ENCODE measurements around the gene NUDT21.

Gene NUDT21

GRCh38 chr16:56462064-56462796 lies 11.1 kb upstream of the NUDT21 start:
- no peak for DNase-seq (ENCODE audit: low spot score)
- no peak overlapping the region for H3K4me3 ChIP-seq
- no peak for TF ChIP-seq CTCF (IDR thresholded peaks at IDR 0.05)
- no peak overlapping the region for H3K27ac ChIP-seq

GRCh38 chr16:56460101-56460500 lies 9.0 kb upstream of the NUDT21 start:
- no peak for DNase-seq (ENCODE audit: low spot score)
- H3K27ac ChIP-seq = no peak overlapping the region
- no peak for TF ChIP-seq CTCF (IDR thresholded peaks at IDR 0.05)
- H3K4me3 ChIP-seq = no peak overlapping the region

- DNase-seq (ENCODE audit: low spot score) = no peak
- H3K27ac ChIP-seq = no peak overlapping the region
- no peak overlapping the region for H3K4me3 ChIP-seq
- TF ChIP-seq CTCF (IDR thresholded peaks at IDR 0.05) = no peak
Observed at GRCh38 chr16:56457927-56458470, 6.9 kb upstream of the NUDT21 start.

GRCh38 chr16:56451753-56452689 lies 889 bp upstream of the NUDT21 start:
- Histone ChIP-seq H3K4me3 (peak overlapping the region; percentile 98), H3K27ac (peak overlapping the region; percentile 88 to 91)
- no peak for TF ChIP-seq CTCF (IDR thresholded peaks at IDR 0.05)
- DNase-seq (ENCODE audit: low spot score) = peak; percentile 80

GRCh38 chr16:56450275-56450985 lies 702 bp downstream of the NUDT21 start:
- no peak for DNase-seq (ENCODE audit: low spot score)
- peak overlapping the region; percentile 98 for H3K4me3 ChIP-seq
- TF ChIP-seq CTCF (IDR thresholded peaks at IDR 0.05) = no peak
- H3K27ac ChIP-seq = peak overlapping the region; percentile 88 to 91

GRCh38 chr16:56448005-56448404 lies 3.1 kb downstream of the NUDT21 start:
- no peak for TF ChIP-seq CTCF (IDR thresholded peaks at IDR 0.05)
- DNase-seq (ENCODE audit: low spot score) = no peak
- H3K4me3 ChIP-seq = no peak overlapping the region
- H3K27ac ChIP-seq = no peak overlapping the region
